ENCODE measurements around the gene MYL10.

MYL10 gene

GRCh38 chr7:101624246-101625001, 4.7 kb downstream of the MYL10 start:
- in situ Hi-C loops (cut with HindIII; ENCODE audit: low sequenced_read_pairs): no loop called here
- no peak for TF ChIP-seq CTCF (IDR thresholded peaks at IDR 0.05; ENCODE audit: low read depth, low read length)
- H3K4me3 ChIP-seq (ENCODE audit: low read depth, low read length): no peak overlapping the region
- no peak for DNase-seq (ENCODE audit: low read depth, low spot score)

GRCh38 chr7:101622609-101623173, 6.4 kb downstream of the MYL10 start:
- H3K4me3 ChIP-seq (ENCODE audit: low read depth, low read length): no peak overlapping the region
- in situ Hi-C loops (cut with HindIII; ENCODE audit: low sequenced_read_pairs): no loop called here
- no peak for TF ChIP-seq CTCF (IDR thresholded peaks at IDR 0.05; ENCODE audit: low read depth, low read length)
- DNase-seq (ENCODE audit: low read depth, low spot score): no peak

GRCh38 chr7:101620991-101621390, 8.1 kb downstream of the MYL10 start:
- no peak for DNase-seq (ENCODE audit: low read depth, low spot score)
- no peak for TF ChIP-seq CTCF (IDR thresholded peaks at IDR 0.05; ENCODE audit: low read depth, low read length)
- in situ Hi-C loops (cut with HindIII; ENCODE audit: low sequenced_read_pairs): no loop called here
- no peak overlapping the region for H3K4me3 ChIP-seq (ENCODE audit: low read depth, low read length)

GRCh38 chr7:101620395-101620794, 8.7 kb downstream of the MYL10 start:
- no peak for TF ChIP-seq CTCF (IDR thresholded peaks at IDR 0.05; ENCODE audit: low read depth, low read length)
- no peak overlapping the region for H3K4me3 ChIP-seq (ENCODE audit: low read depth, low read length)
- no peak for DNase-seq (ENCODE audit: low read depth, low spot score)
- in situ Hi-C loops (cut with HindIII; ENCODE audit: low sequenced_read_pairs): no loop called here

GRCh38 chr7:101618916-101619315, 10.2 kb downstream of the MYL10 start:
- H3K4me3 ChIP-seq (ENCODE audit: low read depth, low read length): no peak overlapping the region
- no peak for TF ChIP-seq CTCF (IDR thresholded peaks at IDR 0.05; ENCODE audit: low read depth, low read length)
- in situ Hi-C loops (cut with HindIII; ENCODE audit: low sequenced_read_pairs): no loop called here
- DNase-seq (ENCODE audit: low read depth, low spot score): no peak

GRCh38 chr7:101618207-101618839, 10.8 kb downstream of the MYL10 start:
- H3K4me3 ChIP-seq (ENCODE audit: low read depth, low read length): no peak overlapping the region
- DNase-seq (ENCODE audit: low read depth, low spot score): no peak
- no peak for TF ChIP-seq CTCF (IDR thresholded peaks at IDR 0.05; ENCODE audit: low read depth, low read length)
- in situ Hi-C loops (cut with HindIII; ENCODE audit: low sequenced_read_pairs): no loop called here

Measured in astrocyte of the spinal cord (primary cell).